G401.6 (cell line): ENCODE data around the gene PAPOLG.

Source experiments
- FAIRE-seq: peaks from 2 replicates; lab custom pipeline; 2012; peaks lifted over from hg19 to GRCh38; lab: Jason Lieb, UNC

PAPOLG gene

GRCh38 chr2:60756097-60757087 is at the start of gene PAPOLG:
PAPOLG (plus strand) TSS chr2:60756268; CDS start chr2:60756479, 211 bp downstream.
- FAIRE-seq, result peak; percentile 97

DNA sequence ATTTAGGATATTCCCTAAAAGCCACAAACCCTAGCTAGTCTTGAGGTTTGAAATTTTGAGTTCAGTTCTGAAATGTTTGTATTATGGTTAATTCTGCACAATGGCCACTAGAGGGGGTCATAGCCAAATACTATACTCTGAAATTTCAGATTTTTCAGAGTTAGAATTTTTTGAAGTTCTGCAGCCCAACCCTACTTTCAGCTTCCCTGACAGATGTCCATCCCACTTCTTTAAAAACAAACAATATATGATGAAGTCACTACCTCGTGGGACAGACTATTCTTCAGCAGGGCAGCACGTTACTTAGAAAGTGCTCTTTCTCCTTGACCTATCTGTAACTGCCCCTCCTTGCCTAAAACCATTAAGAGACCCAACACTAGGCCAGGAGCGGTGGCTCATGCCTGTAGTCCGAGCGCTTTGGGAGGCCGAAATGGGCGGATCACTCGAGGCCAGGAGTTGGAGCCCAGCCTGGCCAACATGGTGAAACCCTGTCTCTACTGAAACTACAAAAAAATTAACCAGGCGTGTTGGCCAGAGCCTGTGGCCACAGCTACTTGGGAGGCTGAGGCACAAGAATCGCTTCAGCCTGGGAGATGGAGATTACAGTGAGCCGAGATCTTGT is 48.2 kb upstream of the PAPOLG start:
- peak; percentile 94 for FAIRE-seq

DNA sequence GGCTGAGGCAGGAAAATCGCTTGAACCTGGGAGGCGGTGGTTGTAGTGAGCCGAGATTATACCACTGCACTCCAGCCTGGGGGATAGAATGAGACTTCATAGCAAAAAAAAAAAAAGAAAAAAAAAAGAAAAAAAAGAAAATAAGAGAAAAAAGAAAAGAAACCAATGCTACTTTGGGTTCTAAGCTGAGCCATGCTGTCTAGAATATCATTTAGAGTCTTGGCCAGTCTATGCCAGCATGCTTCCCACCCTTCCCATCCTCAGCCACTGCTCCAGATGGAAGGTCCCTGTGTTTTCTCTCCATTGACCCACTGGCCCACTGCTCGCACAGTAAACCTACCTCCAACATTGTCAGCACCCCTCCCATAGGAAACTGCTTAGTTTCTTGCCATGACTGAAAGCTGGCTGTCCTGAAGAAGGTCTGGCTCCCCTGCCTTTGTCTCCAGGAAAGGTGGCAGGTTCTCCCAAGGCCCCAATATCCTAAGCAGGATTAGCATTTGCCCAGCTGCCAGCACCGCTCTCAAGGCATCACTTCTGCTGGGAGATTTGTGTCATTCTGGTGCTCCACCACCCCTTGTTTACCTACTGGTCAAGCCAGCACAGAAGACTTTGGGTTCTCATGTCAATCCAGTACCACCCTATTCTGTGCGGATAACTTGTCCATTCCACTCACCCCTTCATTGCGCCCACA is 47.3 kb upstream of the PAPOLG start:
- FAIRE-seq, result no peak

DNA sequence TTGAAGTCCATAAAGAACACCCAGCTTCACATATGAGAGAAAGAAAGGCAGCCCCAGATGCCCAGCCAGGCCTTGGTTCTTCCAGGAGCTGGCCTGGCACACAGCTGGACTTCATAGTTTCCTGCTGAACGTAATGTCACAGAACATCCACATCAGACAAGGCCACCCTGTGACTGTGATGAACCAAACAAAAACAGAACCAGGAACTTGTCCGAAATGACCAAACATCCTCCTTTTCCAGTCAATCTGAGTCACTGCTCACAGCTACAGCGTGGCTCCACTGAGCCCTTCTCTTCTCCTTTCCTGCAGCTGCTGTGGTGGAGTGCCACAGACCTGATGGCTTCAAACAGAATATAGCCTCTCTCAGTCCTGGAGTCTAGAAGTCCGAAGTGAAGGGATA is 45.4 kb upstream of the PAPOLG start:
- no peak for FAIRE-seq

DNA sequence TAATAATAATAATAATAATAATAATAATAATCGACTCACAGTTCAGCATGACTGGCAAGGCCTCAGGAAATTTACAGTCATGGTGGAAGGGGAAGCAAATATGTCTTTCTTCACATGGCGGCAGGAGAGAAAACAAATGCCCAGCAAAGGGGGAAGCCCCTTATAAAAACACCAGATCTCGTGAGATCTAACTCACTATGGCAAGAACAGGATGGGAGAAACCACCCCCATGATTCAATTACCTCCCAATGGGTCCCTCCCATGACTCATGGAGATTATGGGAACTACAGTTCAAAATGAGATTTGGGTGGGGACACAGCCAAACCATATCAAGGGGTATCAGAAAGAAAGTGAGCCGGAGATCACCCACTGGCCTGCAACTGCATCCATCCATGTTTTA is 40.5 kb upstream of the PAPOLG start:
- FAIRE-seq, result no peak

DNA sequence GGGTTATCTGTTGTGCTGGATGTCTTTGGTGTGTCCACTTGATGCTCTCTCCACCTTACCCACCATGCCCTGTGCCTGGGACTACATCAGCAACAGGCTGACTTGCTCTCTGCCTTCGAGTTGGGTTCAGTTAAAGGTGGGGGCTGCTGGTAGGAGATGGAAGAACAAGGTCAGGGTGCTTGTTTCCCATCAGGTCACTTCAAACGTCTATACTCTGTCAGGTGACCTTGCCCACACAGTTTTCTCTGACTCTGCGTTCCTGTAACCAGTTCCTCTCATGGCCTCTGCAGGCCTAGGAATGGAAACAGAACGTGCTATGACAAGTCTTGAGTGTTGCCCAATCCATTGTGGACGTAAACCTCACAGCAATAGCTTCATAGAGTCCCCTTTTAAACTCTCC is 38.4 kb upstream of the PAPOLG start:
- no peak for FAIRE-seq

DNA sequence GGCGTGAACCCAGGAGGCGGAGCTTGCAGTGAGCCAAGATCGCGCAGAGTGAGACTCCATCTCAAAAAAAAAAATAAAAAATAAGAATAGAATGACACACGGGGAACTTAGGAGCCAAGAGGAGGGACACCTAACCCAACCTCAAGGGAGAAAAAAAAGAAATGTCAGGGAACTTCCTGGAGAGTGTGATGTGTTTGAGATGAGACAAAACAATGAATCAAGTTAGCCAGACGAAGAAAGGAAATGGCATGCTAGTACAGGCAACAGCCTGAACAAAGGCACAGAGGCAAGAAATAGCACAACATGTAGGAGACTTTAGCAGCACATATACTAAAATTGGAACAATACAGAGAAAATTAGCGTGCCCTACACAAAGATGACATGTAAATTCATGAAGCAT is 36.7 kb upstream of the PAPOLG start:
- FAIRE-seq, result no peak

- no peak for FAIRE-seq
These were observed 30.6 kb upstream of the PAPOLG start for GRCh38 chr2:60725466-60725865.

- FAIRE-seq, result no peak
These were observed 27.2 kb upstream of the PAPOLG start for GRCh38 chr2:60728855-60729254.

- no peak for FAIRE-seq
These were observed 20.4 kb upstream of the PAPOLG start for GRCh38 chr2:60735496-60736250.

DNA sequence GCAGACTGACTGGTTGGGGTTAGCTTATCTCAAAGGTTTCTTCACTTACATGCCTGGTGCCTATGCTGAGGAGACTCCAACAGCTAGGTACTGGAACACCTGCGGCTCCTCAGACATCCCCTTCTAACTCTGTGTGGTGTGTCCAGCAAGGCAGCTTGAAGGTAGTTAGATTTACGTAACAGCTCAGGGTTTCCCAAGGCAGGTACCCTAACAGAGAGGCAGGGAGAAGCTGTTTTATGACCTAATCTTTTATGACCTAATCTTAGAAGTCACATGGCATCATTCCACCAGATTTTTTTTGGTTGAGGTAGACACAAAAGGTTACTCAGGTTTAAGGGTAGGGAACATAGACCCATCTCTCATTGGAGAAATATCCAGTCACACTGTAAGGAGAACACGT is 17.4 kb upstream of the PAPOLG start:
- no peak for FAIRE-seq

DNA sequence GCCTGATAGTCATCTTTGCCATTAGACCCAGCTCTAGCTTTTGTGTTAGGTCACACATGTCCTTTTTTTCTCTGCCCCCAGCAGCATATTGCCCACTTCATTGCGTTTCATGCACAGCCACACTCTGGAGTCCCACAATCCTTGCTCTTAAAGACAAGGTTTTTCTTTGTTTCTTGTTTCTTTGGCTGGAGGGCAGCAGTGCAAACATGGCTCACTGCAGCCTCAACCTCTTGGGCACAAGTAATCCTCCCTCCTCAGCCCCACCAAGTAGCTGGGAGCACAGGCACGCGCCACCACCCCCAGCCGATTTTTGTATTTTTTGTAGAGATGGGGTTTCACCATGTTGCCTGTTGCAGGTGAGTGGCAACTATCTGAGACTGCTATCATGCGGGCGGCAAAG is 16.9 kb upstream of the PAPOLG start:
- FAIRE-seq, result no peak

DNA sequence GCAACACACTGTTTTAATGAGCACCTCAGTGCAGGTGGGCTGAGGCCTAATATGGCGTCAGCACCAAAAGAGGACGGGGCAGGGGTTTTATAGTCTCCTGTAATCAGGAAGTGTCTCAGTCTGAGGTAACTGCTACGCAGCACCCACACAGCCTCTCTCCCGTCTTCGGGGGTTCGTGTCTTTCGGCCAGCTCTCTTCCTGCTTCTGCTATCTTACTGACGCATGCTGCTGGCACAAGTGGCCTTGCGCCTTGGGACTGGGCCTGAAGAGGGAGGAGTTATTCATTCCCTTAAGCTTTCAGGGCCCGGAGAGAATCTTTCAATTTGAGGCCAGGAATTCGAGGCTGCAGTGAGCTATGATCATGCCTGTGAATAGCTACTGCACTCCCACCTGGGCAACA is 14.5 kb upstream of the PAPOLG start:
- no peak for FAIRE-seq

DNA sequence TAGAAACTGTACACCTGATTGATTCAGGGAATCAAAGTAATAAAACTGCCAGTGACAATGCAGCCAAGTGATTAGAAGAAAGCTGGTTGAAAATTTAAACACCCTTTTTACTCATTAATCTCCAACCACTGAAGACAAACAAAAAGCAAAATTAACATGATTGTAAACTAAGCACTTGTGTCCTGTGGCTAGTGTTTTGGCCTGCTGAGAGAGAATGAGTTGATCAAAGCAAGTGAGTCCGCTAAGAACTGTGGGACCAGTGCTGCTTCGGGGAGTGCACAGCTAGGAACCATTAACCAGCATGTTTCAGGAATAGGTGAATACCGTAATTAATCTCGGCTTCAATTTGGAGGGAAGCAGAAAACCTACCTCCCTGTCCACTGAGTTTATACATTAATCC is 13.6 kb upstream of the PAPOLG start:
- no peak for FAIRE-seq

- FAIRE-seq, result no peak
These were observed 10.7 kb upstream of the PAPOLG start for GRCh38 chr2:60745330-60745729.

DNA sequence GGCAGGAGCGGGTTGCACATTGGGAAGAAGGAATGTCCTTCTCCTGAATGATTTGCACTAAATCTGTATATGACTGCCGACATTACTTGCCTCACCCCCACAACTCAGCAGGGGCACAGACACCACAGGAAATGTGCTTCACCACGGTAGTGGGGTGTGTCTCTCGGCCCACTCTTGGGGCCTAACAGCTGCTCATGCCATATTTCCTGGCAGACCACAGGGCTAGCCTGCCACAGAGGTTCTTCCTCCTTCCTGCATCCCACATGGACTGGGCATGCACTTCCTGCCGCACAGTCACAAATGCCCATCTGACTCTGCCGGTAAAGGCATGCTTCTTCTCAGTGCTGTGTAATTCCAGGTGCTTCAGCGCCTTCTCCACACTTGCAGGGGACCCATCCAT is 10.3 kb upstream of the PAPOLG start:
- FAIRE-seq, result no peak

- FAIRE-seq, result no peak
These were observed 9.8 kb upstream of the PAPOLG start for GRCh38 chr2:60746318-60746717.

GRCh38 chr2:60759654-60760053 is 3.6 kb downstream of the PAPOLG start:
- no peak for FAIRE-seq

- FAIRE-seq, result no peak
These were observed 8.9 kb downstream of the PAPOLG start for GRCh38 chr2:60764736-60765534.

DNA sequence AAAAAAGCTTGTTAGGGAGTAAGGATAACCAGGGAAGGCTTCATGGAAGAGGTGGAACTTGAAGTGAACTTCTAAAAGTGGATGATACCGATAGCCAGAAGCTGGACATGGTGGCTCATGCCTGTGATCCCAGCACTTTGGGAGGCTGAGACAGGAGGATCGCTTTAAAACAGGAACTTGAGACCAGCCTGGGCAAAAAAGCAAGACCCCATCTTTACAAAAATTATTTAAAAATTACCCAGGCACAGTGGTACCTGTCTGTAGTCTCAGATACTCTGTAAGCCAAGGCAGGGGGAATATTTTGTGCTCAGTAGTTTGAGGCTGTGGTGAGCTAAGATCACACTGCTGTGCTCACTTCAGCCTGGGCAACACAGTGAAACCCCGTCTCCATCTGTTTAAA is 10.2 kb downstream of the PAPOLG start:
- FAIRE-seq, result no peak

GRCh38 chr2:60771508-60771907 is 15.4 kb downstream of the PAPOLG start:
- FAIRE-seq, result peak; percentile 50
